ENCODE measurements around the gene LTA.
A peak's percentile ranks its signal among the peaks of the same experiment; 100 is the strongest.
"Not testable (repeated sequence)": the region's sequence is repeated elsewhere in the genome, so short reads cannot be mapped to it uniquely, and the experiment has no call there.

LTA gene

GRCh38 chr6:31543639-31544038 is 28.4 kb upstream of the LTA start:
- Histone ChIP-seq H3K27me3 (ENCODE audit: insufficient read depth, low read length) (no peaks in the 10 kb centered on the region), H2AFZ (ENCODE audit: low read length, unreplicated experiment) (no peak overlapping the region), H3K27ac (ENCODE audit: low read depth, low read length) (no peak overlapping the region), H3K4me1 (ENCODE audit: control insufficient read depth, insufficient read depth, low read length, unreplicated experiment) (peaks cover 38% of the 10 kb centered on the region), H3K36me3 (ENCODE audit: insufficient read depth, low read length) (peaks cover 19% of the 10 kb centered on the region), H3K79me2 (ENCODE audit: control insufficient read depth, insufficient read depth, low read length, unreplicated experiment) (peaks cover 52% of the 10 kb centered on the region), H3K4me3 (ENCODE audit: low read depth, low read length) (no peak overlapping the region)

- H2AFZ ChIP-seq (ENCODE audit: low read length, unreplicated experiment): no peak overlapping the region
- no peak overlapping the region for H3K4me3 ChIP-seq (ENCODE audit: low read depth, low read length)
- peaks cover 45% of the 10 kb centered on the region for H3K79me2 ChIP-seq (ENCODE audit: control insufficient read depth, insufficient read depth, low read length, unreplicated experiment)
- H3K4me1 ChIP-seq (ENCODE audit: control insufficient read depth, insufficient read depth, low read length, unreplicated experiment): peaks cover 30% of the 10 kb centered on the region
- H3K36me3 ChIP-seq (ENCODE audit: insufficient read depth, low read length): peaks cover 10% of the 10 kb centered on the region
- no peaks in the 10 kb centered on the region for H3K27me3 ChIP-seq (ENCODE audit: insufficient read depth, low read length)
- no peak overlapping the region for H3K27ac ChIP-seq (ENCODE audit: low read depth, low read length)
These were observed 27.4 kb upstream of the LTA start for GRCh38 chr6:31544676-31545075.

DNA sequence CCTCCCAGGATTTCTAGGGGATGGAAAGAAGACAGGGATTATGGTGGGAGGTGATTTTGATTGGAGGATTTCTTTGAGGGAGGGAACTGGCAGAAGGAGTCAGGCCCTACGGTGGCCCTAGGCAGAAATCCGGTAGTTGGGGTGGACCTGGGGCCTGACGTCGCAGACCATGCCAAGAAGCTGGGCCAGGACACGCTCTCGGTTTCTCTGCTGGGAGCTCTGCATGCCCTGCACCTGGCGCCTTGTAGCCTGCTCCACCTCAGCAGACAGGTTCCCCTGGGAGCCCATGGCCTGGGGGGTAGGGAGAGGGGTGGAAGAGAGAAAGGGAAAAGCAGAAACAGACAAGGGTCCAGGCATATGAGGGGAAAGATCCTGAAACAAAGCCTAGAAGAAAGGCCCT is 26.8 kb upstream of the LTA start:
- Histone ChIP-seq H3K4me3 (ENCODE audit: low read depth, low read length) (peak overlapping the region; percentile 76; the same call in 1 of the 2 replicates), H3K27me3 (ENCODE audit: insufficient read depth, low read length) (no peaks in the 10 kb centered on the region), H2AFZ (ENCODE audit: low read length, unreplicated experiment) (no peak overlapping the region), H3K27ac (ENCODE audit: low read depth, low read length) (no peak overlapping the region), H3K79me2 (ENCODE audit: control insufficient read depth, insufficient read depth, low read length, unreplicated experiment) (peaks cover 39% of the 10 kb centered on the region), H3K4me1 (ENCODE audit: control insufficient read depth, insufficient read depth, low read length, unreplicated experiment) (peaks cover 24% of the 10 kb centered on the region), H3K36me3 (ENCODE audit: insufficient read depth, low read length) (peaks cover 4% of the 10 kb centered on the region)

DNA sequence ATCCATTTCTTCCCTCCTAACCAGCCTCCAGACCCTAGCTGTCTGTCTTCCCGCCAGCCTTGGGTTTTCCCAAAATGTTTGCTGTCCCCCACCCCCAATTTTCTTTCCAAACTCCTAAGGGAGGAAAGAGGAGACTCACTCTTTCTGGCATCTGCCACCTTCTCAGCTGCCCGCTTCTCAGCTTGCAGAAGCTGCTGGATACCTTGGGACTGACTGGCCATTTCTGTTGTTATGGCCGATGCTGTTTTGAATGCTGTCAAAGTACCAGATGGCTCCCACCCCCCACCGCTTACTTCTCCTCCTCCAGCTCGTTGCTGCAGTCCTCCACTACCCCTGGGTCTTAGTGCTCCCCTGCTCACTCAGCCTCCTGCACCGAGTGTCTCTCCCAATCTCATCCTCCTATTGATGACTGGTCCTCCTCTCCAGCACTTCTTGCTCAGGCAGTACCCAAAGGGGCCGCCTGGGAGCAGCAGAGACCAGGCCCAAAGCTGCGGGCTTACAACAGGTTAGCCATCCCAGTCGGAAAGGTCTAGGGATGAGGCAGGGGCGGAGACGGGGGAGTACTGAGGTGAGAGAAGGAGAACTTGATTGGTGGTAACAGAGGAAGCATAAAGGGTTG is 25.6 kb upstream of the LTA start, which contains the start of gene ATP6V1G2:
TSS of gene ATP6V1G2 (minus strand) at position 270 of the 619 bp plus-strand sequence. CDS start at position 221, 49 bp downstream.
- peaks cover 24% of the 10 kb centered on the region for H3K4me1 ChIP-seq (ENCODE audit: control insufficient read depth, insufficient read depth, low read length, unreplicated experiment)

GRCh38 chr6:31546958-31547726 is 24.9 kb upstream of the LTA start, which contains the start of gene NFKBIL1:
TSS of gene NFKBIL1 (plus strand) at chr6:31547608. CDS start at chr6:31547695, 87 bp downstream.
- Histone ChIP-seq H3K4me1 (ENCODE audit: control insufficient read depth, insufficient read depth, low read length, unreplicated experiment) (peaks cover 24% of the 10 kb centered on the region), H2AFZ (ENCODE audit: low read length, unreplicated experiment) (peak within 1 kb of the TSS; percentile 88), H3K27ac (ENCODE audit: low read depth, low read length) (peak within 1 kb of the TSS; percentile 65), H3K79me2 (ENCODE audit: control insufficient read depth, insufficient read depth, low read length, unreplicated experiment) (peaks cover 23% of the 10 kb centered on the region), H3K4me3 (ENCODE audit: low read depth, low read length) (peak within 1 kb of the TSS; percentile 76), H3K36me3 (ENCODE audit: insufficient read depth, low read length) (no peaks in the 10 kb centered on the region), H3K27me3 (ENCODE audit: insufficient read depth, low read length) (no peaks in the 10 kb centered on the region)

More for the DNA sequence above, 25.6 kb upstream of the LTA start, which contains the start of gene ATP6V1G2:
- peak within 1 kb of the TSS; percentile 65; the same call in 1 of the 2 replicates for H3K27ac ChIP-seq (ENCODE audit: low read depth, low read length)
- H3K27me3 ChIP-seq (ENCODE audit: insufficient read depth, low read length): no peaks in the 10 kb centered on the region
- H3K36me3 ChIP-seq (ENCODE audit: insufficient read depth, low read length): no peaks in the 10 kb centered on the region
- H3K79me2 ChIP-seq (ENCODE audit: control insufficient read depth, insufficient read depth, low read length, unreplicated experiment): peaks cover 27% of the 10 kb centered on the region
- peak within 1 kb of the TSS; percentile 88 for H2AFZ ChIP-seq (ENCODE audit: low read length, unreplicated experiment)
- peak within 1 kb of the TSS; percentile 76 for H3K4me3 ChIP-seq (ENCODE audit: low read depth, low read length)

DNA sequence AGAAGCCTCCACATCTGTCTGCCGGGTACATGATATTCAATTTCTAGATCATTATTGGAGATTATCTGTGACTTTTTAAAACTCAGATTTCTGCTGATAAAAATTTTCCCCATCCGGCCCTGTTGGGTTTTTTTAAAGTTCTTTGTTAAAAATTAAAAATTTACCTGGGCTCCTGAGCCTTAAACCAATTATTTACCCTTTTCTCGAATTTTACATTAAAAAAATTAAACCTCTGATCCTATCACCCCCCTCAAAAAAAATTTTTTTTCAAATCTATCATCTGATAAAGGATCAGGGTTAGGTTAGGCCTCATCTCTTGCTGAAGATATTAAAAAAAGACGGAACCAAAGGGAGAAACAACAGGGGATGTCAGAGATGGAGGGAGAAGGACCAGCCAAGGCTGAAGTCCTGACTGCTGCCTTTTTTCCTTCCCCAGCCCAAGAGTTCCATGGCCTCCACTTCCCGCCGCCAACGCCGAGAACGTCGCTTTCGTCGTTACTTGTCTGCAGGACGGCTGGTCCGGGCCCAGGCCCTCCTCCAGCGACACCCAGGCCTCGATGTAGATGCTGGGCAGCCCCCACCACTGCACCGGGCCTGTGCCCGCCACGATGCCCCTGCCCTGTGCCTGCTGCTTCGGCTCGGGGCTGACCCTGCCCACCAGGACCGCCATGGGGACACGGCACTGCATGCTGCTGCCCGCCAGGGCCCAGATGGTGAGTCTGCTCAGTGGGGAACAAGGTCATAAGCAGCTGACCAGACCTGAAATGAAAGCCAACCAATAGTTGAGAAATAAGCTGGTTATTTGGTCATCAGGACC is 24.2 kb upstream of the LTA start:
- Histone ChIP-seq H3K27ac (ENCODE audit: low read depth, low read length) (peak overlapping the region; percentile 65), H3K4me1 (ENCODE audit: control insufficient read depth, insufficient read depth, low read length, unreplicated experiment) (peaks cover 21% of the 10 kb centered on the region), H3K4me3 (ENCODE audit: low read depth, low read length) (peak overlapping the region; percentile 76), H3K27me3 (ENCODE audit: insufficient read depth, low read length) (no peaks in the 10 kb centered on the region), H3K79me2 (ENCODE audit: control insufficient read depth, insufficient read depth, low read length, unreplicated experiment) (peaks cover 18% of the 10 kb centered on the region), H2AFZ (ENCODE audit: low read length, unreplicated experiment) (peak overlapping the region; percentile 34), H3K36me3 (ENCODE audit: insufficient read depth, low read length) (no peaks in the 10 kb centered on the region)

DNA sequence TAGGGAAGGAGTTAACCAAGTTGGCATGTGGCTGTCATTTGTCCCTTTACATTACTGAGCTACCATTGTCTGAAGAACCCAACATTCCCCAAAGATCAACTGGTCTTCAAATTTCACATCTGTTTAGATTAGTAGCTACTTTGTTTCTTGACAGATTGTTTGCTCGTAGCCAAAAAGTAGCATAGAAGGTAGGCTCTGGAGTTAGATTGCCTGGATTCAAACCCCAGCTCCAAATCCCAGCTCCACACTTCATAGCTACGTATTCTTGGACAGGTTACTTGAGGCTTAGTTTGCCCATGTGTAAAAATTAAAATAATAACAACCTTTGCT is 23.6 kb upstream of the LTA start:
- H3K27me3 ChIP-seq (ENCODE audit: insufficient read depth, low read length): no peaks in the 10 kb centered on the region
- peaks cover 17% of the 10 kb centered on the region for H3K4me1 ChIP-seq (ENCODE audit: control insufficient read depth, insufficient read depth, low read length, unreplicated experiment)
- no peaks in the 10 kb centered on the region for H3K36me3 ChIP-seq (ENCODE audit: insufficient read depth, low read length)
- no peak overlapping the region for H2AFZ ChIP-seq (ENCODE audit: low read length, unreplicated experiment)
- peaks cover 14% of the 10 kb centered on the region for H3K79me2 ChIP-seq (ENCODE audit: control insufficient read depth, insufficient read depth, low read length, unreplicated experiment)
- H3K4me3 ChIP-seq (ENCODE audit: low read depth, low read length): peak overlapping the region; percentile 76
- no peak overlapping the region; the same call in 1 of the 2 replicates for H3K27ac ChIP-seq (ENCODE audit: low read depth, low read length)

DNA sequence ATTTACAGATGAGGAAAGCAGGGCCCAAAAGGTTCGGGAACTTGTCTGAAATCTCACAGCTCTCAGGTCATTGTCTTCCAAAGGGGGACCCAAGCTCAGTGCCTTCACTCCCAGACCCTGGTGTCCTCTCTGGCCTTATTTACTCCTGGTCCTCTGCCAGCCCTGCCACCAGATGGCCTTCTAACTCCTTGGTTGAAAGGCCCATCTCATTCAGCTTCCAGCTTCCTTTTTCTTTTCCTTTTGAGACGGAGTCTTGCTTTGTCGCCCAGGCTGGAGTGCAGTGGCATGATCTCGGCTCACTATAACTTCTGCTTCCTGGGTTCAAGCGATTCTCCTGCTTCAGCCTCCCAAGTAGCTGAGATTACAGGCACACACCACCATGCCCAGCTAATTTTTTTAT is 20.7 kb upstream of the LTA start:
- H3K27ac ChIP-seq (ENCODE audit: low read depth, low read length); H3K27me3 ChIP-seq (ENCODE audit: insufficient read depth, low read length); H3K4me3 ChIP-seq (ENCODE audit: low read depth, low read length); H2AFZ ChIP-seq (ENCODE audit: low read length, unreplicated experiment); H3K36me3 ChIP-seq (ENCODE audit: insufficient read depth, low read length): not testable (repeated sequence)
- Histone ChIP-seq H3K79me2 (ENCODE audit: control insufficient read depth, insufficient read depth, low read length, unreplicated experiment) (peaks cover 17% of the 10 kb centered on the region), H3K4me1 (ENCODE audit: control insufficient read depth, insufficient read depth, low read length, unreplicated experiment) (peaks cover 12% of the 10 kb centered on the region)

- Histone ChIP-seq H3K4me1 (ENCODE audit: control insufficient read depth, insufficient read depth, low read length, unreplicated experiment) (peaks cover 29% of the 10 kb centered on the region), H3K36me3 (ENCODE audit: insufficient read depth, low read length) (no peaks in the 10 kb centered on the region; the same call in none of the 2 replicates), H3K4me3 (ENCODE audit: low read depth, low read length) (no peak overlapping the region), H3K27me3 (ENCODE audit: insufficient read depth, low read length) (no peaks in the 10 kb centered on the region), H3K27ac (ENCODE audit: low read depth, low read length) (no peak overlapping the region), H3K79me2 (ENCODE audit: control insufficient read depth, insufficient read depth, low read length, unreplicated experiment) (peaks cover 4% of the 10 kb centered on the region), H2AFZ (ENCODE audit: low read length, unreplicated experiment) (no peak overlapping the region)
These were observed 15.8 kb upstream of the LTA start for GRCh38 chr6:31556307-31556706.

Data from ACC112 (cell line).